Esophagus muscularis mucosa (tissue), 3 donors: ENCODE results near the gene UQCC2.

Experiments
- CTCF ChIP-seq, 3 experiments: fragments of 200-600 bp in 2 of 3; fragments of 450-650 bp in 1 of 3; sonication (generic) in 2 of 3; IDR thresholded peaks; one replicate each; pipeline ENCODE4 v1.5.1; 2017 to 2019; ENCODE audit warnings: antibody characterized with exemption in 3 of 3, mild to moderate bottlenecking in 2 of 3, moderate library complexity in 1 of 3
- POLR2A ChIP-seq: fragments of 450-650 bp; IDR thresholded peaks from one replicate; pipeline ENCODE4 v1.6.1; 2017; ENCODE audit warnings: antibody characterized with exemption, moderate library complexity, mild to moderate bottlenecking, low read depth
- POLR2AphosphoS5 ChIP-seq, 2 donors: sonication (generic); formaldehyde crosslinking; IDR thresholded peaks; one replicate each; pipeline ENCODE4 v1.6.1; 2017; ENCODE audit warnings: antibody characterized with exemption in 2 of 2

- TF ChIP-seq CTCF (IDR thresholded peaks at IDR 0.05) (no peak), POLR2AphosphoS5 (IDR thresholded peaks at IDR 0.05) (no peak), POLR2A (no peak)
Measured at GRCh38 chr6:33740794-33741193, 29.3 kb upstream of the UQCC2 start.
